NCI-H187 (cell line): Measurements from ENCODE around the gene PRRT2.
"Not testable (repeated sequence)": the region's sequence is repeated elsewhere in the genome, so short reads cannot be mapped to it uniquely, and the experiment has no call there.

ENCODE experiments used
- DNase-seq, 2 experiments: peaks; one replicate each; lab custom pipeline; 2025; lab: John Stamatoyannopoulos, UW

The PRRT2 gene

GRCh38 chr16:29812754-29813643, 1.0 kb downstream of the PRRT2 start:
- DNase-seq, result no peak

- no peak for DNase-seq
These were observed 1.9 kb downstream of the PRRT2 start for GRCh38 chr16:29813644-29814562.

DNA sequence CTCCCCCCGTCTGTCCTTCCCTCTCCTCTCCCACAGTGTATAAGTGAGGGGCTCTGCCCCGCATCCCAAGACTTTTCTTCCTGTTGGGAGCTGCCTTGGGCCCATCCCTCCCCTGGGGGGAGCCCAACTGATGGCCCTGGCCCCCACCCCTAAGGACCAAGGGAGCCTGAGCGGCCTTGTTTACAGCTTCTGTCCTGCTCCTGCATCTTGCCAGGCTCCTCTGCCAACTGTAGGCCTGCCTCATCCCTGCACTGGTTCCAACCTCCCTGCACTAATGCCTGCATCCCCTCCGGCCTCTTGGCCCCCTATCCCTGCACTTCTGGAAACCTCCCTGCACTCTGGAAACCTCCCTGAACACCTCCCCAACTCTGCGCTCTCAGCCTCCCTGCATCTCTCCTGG, 2.6 kb downstream of the PRRT2 start:
- no peak for DNase-seq

- no peak for DNase-seq
These were observed 3.2 kb downstream of the PRRT2 start for GRCh38 chr16:29815032-29815721.

DNA sequence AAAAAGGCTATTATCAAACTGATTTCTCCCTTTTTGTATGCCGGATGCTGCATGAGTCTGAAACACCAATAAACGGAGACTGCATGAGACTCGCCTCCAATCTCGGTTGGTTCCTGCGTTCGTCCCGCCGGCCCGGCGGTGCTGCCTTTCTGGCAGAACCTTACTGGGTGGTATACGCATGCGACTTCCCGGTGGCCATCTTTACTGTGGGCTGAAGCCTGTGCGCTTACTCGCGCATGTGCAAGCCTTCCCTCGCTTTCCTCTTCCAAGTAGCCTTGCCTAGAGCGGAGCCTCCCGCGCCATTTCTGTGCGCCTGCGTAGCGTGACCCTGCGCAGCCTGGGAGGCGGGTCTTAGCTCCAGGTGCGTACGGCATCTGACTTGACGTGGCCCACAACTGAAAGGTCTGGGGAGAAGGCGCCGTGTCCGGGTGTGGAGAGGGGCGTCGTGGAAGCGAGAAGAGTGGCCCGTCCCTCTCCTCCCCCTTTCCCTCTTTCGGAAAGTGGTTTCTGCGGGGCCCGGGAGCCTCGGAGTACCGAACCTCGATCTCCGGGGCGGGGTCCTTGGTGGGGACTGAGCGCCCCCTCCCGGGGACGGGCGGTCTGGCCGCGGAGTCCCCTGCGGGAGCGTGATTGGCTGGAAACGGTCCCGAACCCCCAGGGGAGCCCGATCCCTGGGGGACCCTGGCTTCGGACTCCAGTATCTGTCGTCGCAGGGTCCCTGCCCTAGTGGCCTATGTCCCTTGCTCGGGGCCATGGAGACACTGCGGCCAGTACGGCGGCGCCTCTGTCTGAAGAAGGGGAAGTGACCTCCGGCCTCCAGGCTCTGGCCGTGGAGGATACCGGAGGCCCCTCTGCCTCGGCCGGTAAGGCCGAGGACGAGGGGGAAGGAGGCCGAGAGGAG, 4.0 kb downstream of the PRRT2 start, which contains the start of gene PAGR1:
TSS of gene PAGR1 (plus strand) at position 360 of the 901 bp plus-strand sequence. CDS start at position 734, 374 bp downstream.
- DNase-seq, result peak; percentile 90 to 94

DNA sequence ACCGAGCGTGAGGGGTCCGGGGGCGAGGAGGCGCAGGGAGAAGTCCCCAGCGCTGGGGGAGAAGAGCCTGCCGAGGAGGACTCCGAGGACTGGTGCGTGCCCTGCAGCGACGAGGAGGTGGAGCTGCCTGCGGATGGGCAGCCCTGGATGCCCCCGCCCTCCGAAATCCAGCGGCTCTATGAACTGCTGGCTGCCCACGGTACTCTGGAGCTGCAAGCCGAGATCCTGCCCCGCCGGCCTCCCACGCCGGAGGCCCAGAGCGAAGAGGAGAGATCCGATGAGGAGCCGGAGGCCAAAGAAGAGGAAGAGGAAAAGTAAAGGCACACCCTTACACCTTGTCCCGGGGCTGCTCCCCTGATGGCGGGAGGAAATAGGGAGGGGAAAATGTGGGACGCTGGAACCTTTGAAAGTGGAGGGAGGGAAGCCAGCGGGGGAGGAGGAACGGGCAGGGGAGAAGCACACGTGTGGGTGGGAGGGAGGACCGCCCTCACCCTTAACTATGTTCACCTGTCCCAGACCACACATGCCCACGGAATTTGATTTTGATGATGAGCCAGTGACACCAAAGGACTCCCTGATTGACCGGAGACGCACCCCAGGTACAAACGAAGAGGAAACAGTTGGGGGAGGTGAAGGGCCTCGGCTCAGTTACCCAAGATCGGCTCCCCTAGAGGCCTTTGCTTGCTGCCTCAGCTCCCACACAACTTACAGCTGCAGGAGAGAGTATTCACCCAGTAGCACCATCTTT, 4.9 kb downstream of the PRRT2 start:
- peak in 1 of 2 experiments; percentile 21 for DNase-seq

DNA sequence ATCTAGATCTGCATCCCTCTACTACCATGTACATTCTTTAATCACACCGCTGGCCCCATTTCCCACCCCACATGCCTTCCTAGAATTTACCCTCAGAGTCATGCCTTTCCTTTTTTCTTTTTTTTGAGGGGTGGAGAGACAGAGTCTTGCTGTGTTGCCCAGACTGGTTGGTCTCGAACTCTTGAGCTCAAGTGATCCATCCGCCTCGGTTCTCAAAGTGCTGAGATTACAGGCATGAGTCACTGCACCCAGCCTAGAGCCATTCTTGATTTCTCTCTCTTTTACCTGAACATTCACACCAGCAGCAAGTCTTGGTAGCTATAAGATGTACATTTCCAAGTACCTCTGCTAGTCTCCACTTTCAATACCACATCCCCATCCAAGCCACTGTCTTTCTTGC, 6.1 kb downstream of the PRRT2 start:
- DNase-seq, result no peak

DNA sequence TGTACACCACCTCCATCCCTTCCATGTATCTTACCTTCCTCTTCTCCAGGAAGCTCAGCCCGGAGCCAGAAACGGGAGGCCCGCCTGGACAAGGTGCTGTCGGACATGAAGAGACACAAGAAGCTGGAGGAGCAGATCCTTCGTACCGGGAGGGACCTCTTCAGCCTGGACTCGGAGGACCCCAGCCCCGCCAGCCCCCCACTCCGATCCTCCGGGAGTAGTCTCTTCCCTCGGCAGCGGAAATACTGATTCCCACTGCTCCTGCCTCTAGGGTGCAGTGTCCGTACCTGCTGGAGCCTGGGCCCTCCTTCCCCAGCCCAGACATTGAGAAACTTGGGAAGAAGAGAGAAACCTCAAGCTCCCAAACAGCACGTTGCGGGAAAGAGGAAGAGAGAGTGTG, 7.5 kb downstream of the PRRT2 start:
- no peak for DNase-seq

DNA sequence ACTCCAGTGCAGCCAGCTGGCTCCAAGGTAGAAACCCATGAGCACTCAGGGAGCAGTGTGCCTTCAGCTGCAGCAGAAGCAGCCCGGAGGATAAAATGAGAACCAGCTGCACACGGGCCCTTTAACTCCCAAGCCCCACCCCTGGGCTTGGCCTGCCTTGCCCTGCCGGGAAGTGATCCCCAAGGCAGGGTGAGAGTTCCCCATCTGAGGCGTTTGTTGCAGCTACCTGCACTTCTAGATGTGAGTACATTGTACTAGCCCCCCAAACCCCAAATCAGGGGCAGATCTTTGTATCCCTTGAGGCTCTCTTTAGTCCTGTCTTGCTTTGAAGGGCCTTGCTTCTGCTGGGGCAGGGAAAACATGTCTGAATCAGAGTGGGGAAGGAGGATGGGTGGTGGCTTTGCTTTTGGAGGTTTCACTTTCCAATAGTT, 8.3 kb downstream of the PRRT2 start, which contains the start of gene MVP:
TSS of gene MVP (plus strand) at position 192 of the 431 bp plus-strand sequence. CDS start 10,088 bp downstream, outside the sequence.
- no peak for DNase-seq

- no peak for DNase-seq
These were observed 9.0 kb downstream of the PRRT2 start for GRCh38 chr16:29820730-29821642.

- no peak for DNase-seq
These were observed 9.7 kb downstream of the PRRT2 start for GRCh38 chr16:29821643-29822115.

DNA sequence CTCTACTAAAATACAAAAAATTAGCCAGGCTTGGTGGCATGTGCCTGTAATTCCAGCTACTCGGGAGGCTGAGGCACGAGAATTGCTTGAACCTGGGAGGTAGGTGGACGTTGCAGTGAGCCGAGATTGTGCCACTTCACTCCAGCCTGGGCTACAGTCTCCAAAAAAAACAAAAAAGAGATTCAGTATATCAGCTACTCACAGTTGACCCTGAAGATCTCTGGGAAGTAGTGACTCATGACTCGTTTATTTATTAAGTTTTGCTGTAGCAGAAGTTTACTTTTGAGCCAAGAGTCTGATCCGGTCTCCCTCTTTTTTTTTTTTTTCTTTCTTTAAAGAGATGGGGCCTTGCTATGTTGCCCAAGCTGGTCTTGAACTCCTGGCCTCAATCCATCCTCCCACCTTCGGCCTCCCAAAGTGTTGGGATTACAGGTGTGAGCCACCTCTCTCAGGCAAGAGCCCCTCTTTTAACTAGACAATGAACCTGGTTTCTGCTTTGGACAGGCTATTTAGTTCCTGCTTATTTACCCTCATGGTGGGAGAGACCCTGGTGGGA, 12.7 kb downstream of the PRRT2 start:
- DNase-seq, result no peak

- no peak for DNase-seq
These were observed 13.4 kb downstream of the PRRT2 start for GRCh38 chr16:29825145-29826044.

DNA sequence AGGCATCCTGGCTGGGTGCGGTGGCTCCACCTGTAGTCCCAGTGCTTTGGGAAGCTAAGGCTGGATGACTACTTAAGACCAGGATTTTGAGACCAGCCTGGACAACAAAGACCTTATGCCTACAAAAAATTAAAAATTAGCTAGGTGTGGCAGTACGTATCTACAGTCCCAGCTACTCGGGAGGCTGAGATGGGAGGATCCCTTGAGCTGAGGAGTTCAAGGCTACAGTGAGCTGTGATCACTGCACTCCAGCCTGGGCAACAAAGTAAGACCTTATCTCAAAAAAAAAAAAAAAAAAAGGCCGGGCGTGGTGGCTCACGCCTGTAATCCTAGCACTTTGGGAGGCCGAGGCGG, 14.3 kb downstream of the PRRT2 start:
- DNase-seq, result no peak

DNA sequence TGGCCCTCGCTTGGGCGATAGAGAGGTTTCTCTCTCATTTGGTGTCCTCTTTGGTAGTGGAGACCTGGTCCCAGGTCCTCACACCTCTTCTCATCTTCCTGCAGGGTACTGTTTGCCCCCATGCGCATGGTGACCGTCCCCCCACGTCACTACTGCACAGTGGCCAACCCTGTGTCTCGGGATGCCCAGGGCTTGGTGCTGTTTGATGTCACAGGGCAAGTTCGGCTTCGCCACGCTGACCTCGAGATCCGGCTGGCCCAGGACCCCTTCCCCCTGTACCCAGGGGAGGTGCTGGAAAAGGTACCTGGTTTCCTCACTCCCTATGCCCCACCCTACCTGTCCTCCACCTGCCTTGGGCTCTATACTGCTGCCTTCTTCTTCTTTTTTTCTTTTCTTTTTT, 18.8 kb downstream of the PRRT2 start:
- no peak for DNase-seq

- DNase-seq, result no peak
These were observed 19.5 kb downstream of the PRRT2 start for GRCh38 chr16:29831490-29831889.

DNA sequence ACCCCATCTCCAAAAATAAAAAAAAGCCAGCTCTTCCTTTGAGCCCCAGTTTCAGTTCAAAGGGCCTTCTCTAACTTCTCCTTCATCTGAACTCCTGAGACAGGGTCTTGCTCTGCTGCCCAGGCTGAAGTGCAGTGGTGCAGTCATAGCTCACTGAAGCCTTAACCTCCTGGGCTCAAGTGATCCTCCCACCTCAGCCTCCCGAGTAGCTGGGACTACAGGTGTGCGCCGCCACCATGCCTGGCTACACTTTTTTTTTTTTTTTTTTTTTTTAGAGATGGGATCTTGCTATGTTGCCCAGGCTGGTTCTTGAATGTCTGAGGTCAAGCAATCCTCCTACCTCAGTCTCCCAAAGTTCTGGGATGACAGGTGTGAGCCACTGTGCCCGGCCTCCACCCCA, 21.2 kb downstream of the PRRT2 start:
- not testable (repeated sequence) for DNase-seq

DNA sequence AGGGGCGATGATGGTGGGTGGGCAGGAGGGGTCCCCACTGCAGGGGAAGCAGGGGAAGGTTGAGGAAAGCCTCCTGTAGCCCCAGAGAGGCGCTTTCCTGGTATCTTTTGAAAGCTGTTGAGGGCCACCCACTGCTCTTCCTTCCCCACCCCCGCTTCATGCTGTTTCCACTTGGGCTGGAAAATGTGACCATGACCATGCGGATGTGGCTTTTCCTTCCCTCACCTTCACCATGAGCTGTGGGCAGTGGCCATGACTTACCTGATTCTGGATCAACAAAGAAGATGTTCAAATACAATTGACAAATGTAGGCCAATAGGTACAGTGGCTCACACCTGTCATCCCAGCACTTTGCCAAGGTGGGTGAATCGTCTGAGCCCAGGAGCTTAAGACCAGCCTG, 22.1 kb downstream of the PRRT2 start:
- no peak for DNase-seq
